Lower leg skin (tissue), 4 donors: ENCODE measurements around the gene BICD2. TPM values are rescaled to one million over a fixed set of nuclear protein-coding genes. Genes with fewer than 3 reads are reported as not detected.

ENCODE experiments used
- DNase-seq, 2 donors: peaks; one replicate each; pipeline ENCODE4 v3.0.0-alpha.2; 2019; ENCODE audit warnings: low spot score in 2 of 2
- H3K4me3 ChIP-seq: fragments of 200-600 bp; sonication (generic); 2 replicates; pipeline ENCODE4 v1.5.1; 2017; ENCODE audit warnings: mild to moderate bottlenecking, low read depth; ENCODE audit not compliant: poor library complexity, severe bottlenecking
- POLR2A ChIP-seq, 2 donors: fragments of 450-650 bp; IDR thresholded peaks; one replicate each; pipeline ENCODE4 v1.6.1; 2016 to 2017; ENCODE audit warnings: antibody characterized with exemption in 2 of 2, mild to moderate bottlenecking in 1 of 2, moderate library complexity in 1 of 2
- WGBS, 2 donors: methylation state at CpG; one replicate each; pipeline ENCODE4 v1.1.5; 2018; 5-methylcytosine and 5-hydroxymethylcytosine counted together
- intact Hi-C: fragments of 100-400 bp; cut with DNase I; formaldehyde crosslinking; loops from one replicate; pipeline ENCODE4 v1.15.0; 2023; ENCODE audit warnings: low total_unique reads
- total RNA-seq, 4 donors: library from RNA; depleted of rRNA; stranded (reverse); fragments of >200 nt; gene quantifications; one replicate each; pipeline ENCODE4 v1.1.0, GENCODE V29; 2016
- TF ChIP-seq, protein P1 (sequence below), 3 donors: fragments of 450-650 bp; IDR thresholded peaks; one replicate each; pipeline ENCODE4 v1.5.1; 2016; ENCODE audit warnings: antibody characterized with exemption in 3 of 3, mild to moderate bottlenecking in 3 of 3, moderate library complexity in 2 of 3

The BICD2 gene
- total RNA-seq, 4 donors from 2014 or later, result 177 to 182 (median 180) TPM

- H3K4me3 ChIP-seq, result no peak overlapping the region
- 87 to 88% methylated on average over 9 of the region's 9 CpGs for WGBS, 2 donors
- DNase-seq, result peak in 1 of 2 donors; percentile 84
- TF ChIP-seq, protein P1, sequence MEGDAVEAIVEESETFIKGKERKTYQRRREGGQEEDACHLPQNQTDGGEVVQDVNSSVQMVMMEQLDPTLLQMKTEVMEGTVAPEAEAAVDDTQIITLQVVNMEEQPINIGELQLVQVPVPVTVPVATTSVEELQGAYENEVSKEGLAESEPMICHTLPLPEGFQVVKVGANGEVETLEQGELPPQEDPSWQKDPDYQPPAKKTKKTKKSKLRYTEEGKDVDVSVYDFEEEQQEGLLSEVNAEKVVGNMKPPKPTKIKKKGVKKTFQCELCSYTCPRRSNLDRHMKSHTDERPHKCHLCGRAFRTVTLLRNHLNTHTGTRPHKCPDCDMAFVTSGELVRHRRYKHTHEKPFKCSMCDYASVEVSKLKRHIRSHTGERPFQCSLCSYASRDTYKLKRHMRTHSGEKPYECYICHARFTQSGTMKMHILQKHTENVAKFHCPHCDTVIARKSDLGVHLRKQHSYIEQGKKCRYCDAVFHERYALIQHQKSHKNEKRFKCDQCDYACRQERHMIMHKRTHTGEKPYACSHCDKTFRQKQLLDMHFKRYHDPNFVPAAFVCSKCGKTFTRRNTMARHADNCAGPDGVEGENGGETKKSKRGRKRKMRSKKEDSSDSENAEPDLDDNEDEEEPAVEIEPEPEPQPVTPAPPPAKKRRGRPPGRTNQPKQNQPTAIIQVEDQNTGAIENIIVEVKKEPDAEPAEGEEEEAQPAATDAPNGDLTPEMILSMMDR (IDR thresholded peaks at IDR 0.05), result no peak
- no peak for TF ChIP-seq POLR2A (IDR thresholded peaks at IDR 0.05)
- intact Hi-C loops, result no loop called here
Observed at GRCh38 chr9:92729735-92730155, 34.9 kb downstream of the BICD2 start.

DNA sequence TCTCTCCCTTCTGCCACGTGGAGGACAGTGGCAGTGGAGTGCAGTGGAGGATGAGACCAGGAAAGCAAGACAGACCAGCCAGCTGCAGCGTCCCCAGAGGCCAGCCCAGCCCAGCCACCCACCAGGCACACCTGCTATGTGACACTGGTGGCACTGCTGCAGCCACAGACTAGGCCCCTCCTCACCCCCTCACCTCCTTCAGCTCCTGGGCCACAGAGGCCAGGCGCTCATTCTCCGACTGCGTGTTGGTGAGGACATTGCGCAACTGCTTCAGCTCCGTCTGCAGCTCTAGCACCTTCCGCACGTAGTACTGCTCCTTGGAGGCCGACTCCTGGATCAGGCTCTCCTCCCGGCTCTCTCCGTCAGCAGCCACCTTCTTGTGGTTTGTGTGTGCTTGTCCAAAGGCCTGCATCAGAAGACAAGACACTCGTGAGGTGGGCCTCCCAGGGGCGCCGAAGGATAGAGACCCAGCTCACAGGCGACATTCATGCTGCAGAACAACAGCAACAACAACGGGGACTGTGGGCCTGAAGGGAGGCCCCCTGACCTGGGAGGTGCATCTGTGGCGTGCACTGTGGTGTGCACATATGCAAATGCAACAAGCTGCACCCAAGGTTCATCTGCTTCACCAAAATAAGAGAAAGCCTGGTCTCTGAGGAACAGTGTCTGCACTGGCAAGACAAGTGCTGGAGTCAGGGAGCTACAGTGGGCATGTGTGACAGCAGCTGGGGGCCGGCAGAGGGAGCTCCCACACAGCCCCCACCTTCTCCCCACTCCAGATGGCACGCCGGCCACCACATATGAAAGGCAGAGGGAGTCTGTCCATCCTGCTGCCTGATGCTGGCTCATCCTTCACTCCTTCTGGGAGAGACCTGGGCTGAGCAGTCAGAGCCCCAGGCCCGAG lies 35.5 kb downstream of the BICD2 start:
- DNase-seq, result peak in 1 of 2 donors; percentile 64
- 84 to 93% methylated on average over 18 to 19 of the region's 22 CpGs for WGBS, 2 donors
- no peak overlapping the region for H3K4me3 ChIP-seq
- intact Hi-C loops, result no loop called here
- no peak for TF ChIP-seq POLR2A (IDR thresholded peaks at IDR 0.05)
- TF ChIP-seq, protein P1 (IDR thresholded peaks at IDR 0.05), result no peak

- intact Hi-C loops, result no loop called here
- no peak for TF ChIP-seq POLR2A (IDR thresholded peaks at IDR 0.05)
- TF ChIP-seq, protein P1 (IDR thresholded peaks at IDR 0.05), result no peak
- no peak overlapping the region for H3K4me3 ChIP-seq
- peak in 1 of 2 donors; percentile 79 for DNase-seq
- 83 to 85% methylated on average over 14 of the region's 14 CpGs for WGBS, 2 donors
Observed at GRCh38 chr9:92727716-92728700, 36.6 kb downstream of the BICD2 start.

DNA sequence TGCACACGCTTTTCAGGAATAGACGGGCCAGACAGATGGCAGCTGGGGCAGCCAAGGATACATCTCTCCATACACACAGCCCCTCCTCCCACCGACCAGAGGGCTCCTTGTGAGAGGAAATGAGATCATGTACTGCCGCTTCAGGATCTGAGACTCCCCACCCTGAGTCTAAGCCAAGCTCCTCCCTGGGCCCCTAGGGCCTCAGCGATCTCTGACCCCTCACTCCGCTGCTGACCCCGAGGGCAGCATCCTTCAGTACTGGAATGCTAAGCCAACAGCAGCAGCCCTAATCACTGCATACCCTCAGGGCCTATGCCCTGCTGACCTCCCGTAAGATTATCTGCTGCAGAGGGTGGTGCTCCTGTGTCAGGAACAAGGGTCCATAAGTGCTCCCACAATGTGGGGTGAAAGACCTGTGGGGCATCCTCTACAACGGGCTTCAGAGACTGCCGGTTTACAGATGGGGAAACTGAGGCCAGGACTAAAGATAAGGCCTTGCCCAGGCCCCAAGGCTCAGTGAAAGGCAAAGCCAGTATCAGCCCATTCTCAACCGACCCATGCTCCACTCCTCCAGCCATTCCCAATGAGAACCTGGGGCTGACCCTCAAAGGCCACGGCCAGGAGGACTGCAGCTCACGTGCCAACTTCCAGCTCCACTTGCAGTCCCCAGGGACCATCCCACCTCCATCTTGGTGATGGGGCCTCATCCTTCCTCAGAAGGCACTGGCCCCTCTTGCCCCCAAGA lies 37.5 kb downstream of the BICD2 start:
- WGBS, 2 donors, result 70 to 76% methylated on average over 11 to 13 of the region's 13 CpGs
- TF ChIP-seq, protein P1 (IDR thresholded peaks at IDR 0.05), result no peak
- TF ChIP-seq POLR2A (IDR thresholded peaks at IDR 0.05), result no peak
- intact Hi-C loops, result no loop called here
- DNase-seq, result peak in 1 of 2 donors; percentile 78
- no peak overlapping the region for H3K4me3 ChIP-seq

DNA sequence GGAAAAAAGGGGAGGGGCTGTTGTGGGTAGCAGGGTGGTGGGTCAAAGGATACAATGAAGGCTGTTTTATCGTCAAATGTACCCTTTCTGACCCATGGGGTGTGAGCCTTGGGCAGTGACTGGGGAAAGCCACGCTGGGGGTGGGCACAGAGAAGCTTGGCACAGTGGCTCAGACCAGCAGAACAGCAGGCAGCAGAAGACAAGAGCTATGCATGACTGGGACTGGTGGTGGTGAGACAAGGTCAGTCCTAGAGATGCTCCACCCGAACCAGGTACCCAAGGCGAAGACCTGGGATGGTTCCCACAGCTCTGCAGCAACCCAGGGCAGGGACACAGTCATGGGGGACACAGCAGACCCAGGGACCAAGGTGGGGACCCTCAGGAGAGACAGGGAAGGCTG lies 38.3 kb downstream of the BICD2 start:
- H3K4me3 ChIP-seq, result no peak overlapping the region
- WGBS, 2 donors, result 89 to 90% methylated on average over 4 of the region's 4 CpGs
- TF ChIP-seq, protein P1 (IDR thresholded peaks at IDR 0.05), result no peak
- TF ChIP-seq POLR2A (IDR thresholded peaks at IDR 0.05), result no peak
- DNase-seq, result peak in 1 of 2 donors; percentile 56
- intact Hi-C loops, result no loop called here
